HFFc6 (cell line): ENCODE measurements around the gene EPB41L1. TPM values are rescaled to one million over a fixed set of nuclear protein-coding genes. Genes with fewer than 3 reads are reported as not detected.

Source experiments
- DNase-seq: peaks from one replicate; pipeline ENCODE4 v3.0.0-alpha.2; 2018
- H3K27ac Mint-ChIP-seq: 2 replicates; pipeline ENCODE4 v1.8.0; 2020; ENCODE audit warnings: mild to moderate bottlenecking, mixed read lengths
- H3K27me3 Mint-ChIP-seq: 2 replicates; pipeline ENCODE4 v1.8.0; 2021; ENCODE audit warnings: mild to moderate bottlenecking, moderate library complexity, mixed read lengths; ENCODE audit not compliant: insufficient read depth
- H3K36me3 Mint-ChIP-seq: 2 replicates; pipeline ENCODE4 v1.8.0; 2021; ENCODE audit warnings: low read depth, mixed read lengths
- H3K4me1 Mint-ChIP-seq: 2 replicates; pipeline ENCODE4 v1.8.0; 2020; ENCODE audit warnings: low read depth, mixed read lengths
- H3K4me3 Mint-ChIP-seq: 2 replicates; pipeline ENCODE4 v1.8.0; 2020; ENCODE audit warnings: mild to moderate bottlenecking, moderate library complexity, mixed read lengths
- H3K9me3 Mint-ChIP-seq: 2 replicates; pipeline ENCODE4 v1.8.0; 2020; ENCODE audit warnings: mild to moderate bottlenecking, mixed read lengths
- CTCF ChIP-seq: fragments of 200-600 bp; sonication (generic); IDR thresholded peaks from 2 replicates; pipeline ENCODE4 v1.5.0; 2021; ENCODE audit warnings: antibody characterized with exemption, mild to moderate bottlenecking
- total RNA-seq, 6 experiments: library from RNA; stranded (reverse); fragmentation: NEBNext Ultra II Directional; extraction: Animal tissue kit (Norgen Biotek cat#: 25700); gene quantifications; 2 replicates in 1 of 6; 3 replicates in 5 of 6; pipeline ENCODE4 v1.2.3, GENCODE V29; 2021

EPB41L1 gene
- total RNA-seq, 6 experiments from 2014 or later = 41.9 to 51.0 (median 43.4) TPM

DNA sequence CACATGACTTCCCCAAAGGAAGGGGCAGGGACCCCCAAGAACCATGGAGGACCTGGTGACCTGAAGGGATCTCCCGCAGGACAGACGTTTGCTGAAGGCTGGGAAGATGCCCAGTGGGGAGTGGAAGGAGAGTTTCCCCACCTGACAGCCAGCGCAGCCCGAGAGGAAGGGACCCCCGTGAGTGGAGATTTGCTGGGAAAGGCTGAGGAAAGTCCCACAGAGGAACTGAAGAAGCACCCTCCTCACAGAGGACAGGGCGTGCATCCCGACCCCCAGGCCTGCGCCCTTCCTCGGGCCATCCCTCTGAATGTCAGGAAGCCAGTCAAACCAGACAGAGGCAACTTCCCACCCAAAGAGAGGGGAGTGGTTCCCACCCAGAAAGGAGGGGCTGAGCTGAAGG, 52.1 kb downstream of the EPB41L1 start:
- no peaks in the 10 kb centered on the region for H3K9me3 Mint-ChIP-seq
- H3K4me1 Mint-ChIP-seq = no peaks in the 10 kb centered on the region
- peaks cover 4% of the 10 kb centered on the region; the same call in 1 of the 2 replicates for H3K36me3 Mint-ChIP-seq
- TF ChIP-seq CTCF = no peak
- no peak for DNase-seq
- no peak overlapping the region for H3K27ac Mint-ChIP-seq
- H3K4me3 Mint-ChIP-seq = no peak overlapping the region
- H3K27me3 Mint-ChIP-seq = peaks cover 4% of the 10 kb centered on the region

- Mint-ChIP-seq H3K4me1 (no peaks in the 10 kb centered on the region), H3K9me3 (no peaks in the 10 kb centered on the region), H3K27ac (no peak overlapping the region), H3K36me3 (peaks cover 4% of the 10 kb centered on the region; the same call in 1 of the 2 replicates), H3K27me3 (peaks cover 4% of the 10 kb centered on the region), H3K4me3 (no peak overlapping the region)
- no peak for TF ChIP-seq CTCF
- DNase-seq = no peak
Measured at GRCh38 chr20:36207602-36208001, 53.1 kb downstream of the EPB41L1 start.

GRCh38 chr20:36208257-36208656, 53.7 kb downstream of the EPB41L1 start:
- Mint-ChIP-seq H3K27me3 (peaks cover 2% of the 10 kb centered on the region), H3K9me3 (no peaks in the 10 kb centered on the region), H3K27ac (no peak overlapping the region), H3K4me3 (no peak overlapping the region), H3K4me1 (no peaks in the 10 kb centered on the region), H3K36me3 (peaks cover 4% of the 10 kb centered on the region; the same call in 1 of the 2 replicates)
- TF ChIP-seq CTCF = no peak
- DNase-seq = no peak

DNA sequence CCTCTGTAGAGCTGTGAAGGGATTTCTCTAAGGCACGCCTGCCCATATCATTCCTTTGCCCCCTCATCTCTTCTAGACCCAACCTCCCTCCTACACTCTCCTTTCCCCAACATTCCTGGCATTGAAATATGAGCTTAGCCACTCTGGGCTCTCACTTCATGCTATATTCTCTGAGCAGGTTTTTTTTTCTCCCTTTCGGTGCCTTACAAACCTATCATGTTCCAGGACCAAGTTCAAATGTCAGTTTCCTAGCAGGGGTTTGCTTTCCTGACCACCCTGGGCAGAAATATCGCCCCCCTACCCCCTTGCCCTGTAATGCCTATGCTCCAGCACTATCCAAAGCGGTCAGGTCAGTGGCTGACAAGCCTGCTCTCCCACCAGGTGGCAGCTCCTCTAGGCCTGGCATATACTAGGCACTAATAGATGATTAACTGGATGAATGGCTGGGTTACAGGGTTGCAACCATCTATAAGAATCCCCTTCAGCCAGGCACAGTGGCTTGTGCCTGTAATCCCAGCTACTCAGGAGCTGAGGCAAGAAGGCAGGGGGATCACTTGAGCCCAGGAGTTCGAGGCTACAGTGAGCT, 56.0 kb downstream of the EPB41L1 start:
- no peak for DNase-seq
- Mint-ChIP-seq H3K36me3 (peaks cover 4% of the 10 kb centered on the region; the same call in 1 of the 2 replicates), H3K27me3 (peaks cover 2% of the 10 kb centered on the region), H3K9me3 (no peaks in the 10 kb centered on the region), H3K4me1 (no peaks in the 10 kb centered on the region), H3K4me3 (no peak overlapping the region), H3K27ac (no peak overlapping the region)
- peak; percentile 22; the same call in 1 of the 2 replicates for TF ChIP-seq CTCF

GRCh38 chr20:36213362-36213761, 58.8 kb downstream of the EPB41L1 start:
- H3K36me3 Mint-ChIP-seq = no peaks in the 10 kb centered on the region
- DNase-seq = no peak
- no peak overlapping the region for H3K4me3 Mint-ChIP-seq
- no peaks in the 10 kb centered on the region; the same call in 1 of the 2 replicates for H3K27me3 Mint-ChIP-seq
- no peak overlapping the region for H3K27ac Mint-ChIP-seq
- no peak for TF ChIP-seq CTCF
- H3K9me3 Mint-ChIP-seq = no peaks in the 10 kb centered on the region
- H3K4me1 Mint-ChIP-seq = no peaks in the 10 kb centered on the region
